GM19035 (cell line): ENCODE results near the gene MRPL43.

Experiments used
- ATAC-seq: cut with Tn5 transposase; IDR thresholded peaks from one replicate; pipeline ENCODE4 v1.9.1; 2021; ENCODE audit not compliant: unreplicated experiment

MRPL43 gene

DNA sequence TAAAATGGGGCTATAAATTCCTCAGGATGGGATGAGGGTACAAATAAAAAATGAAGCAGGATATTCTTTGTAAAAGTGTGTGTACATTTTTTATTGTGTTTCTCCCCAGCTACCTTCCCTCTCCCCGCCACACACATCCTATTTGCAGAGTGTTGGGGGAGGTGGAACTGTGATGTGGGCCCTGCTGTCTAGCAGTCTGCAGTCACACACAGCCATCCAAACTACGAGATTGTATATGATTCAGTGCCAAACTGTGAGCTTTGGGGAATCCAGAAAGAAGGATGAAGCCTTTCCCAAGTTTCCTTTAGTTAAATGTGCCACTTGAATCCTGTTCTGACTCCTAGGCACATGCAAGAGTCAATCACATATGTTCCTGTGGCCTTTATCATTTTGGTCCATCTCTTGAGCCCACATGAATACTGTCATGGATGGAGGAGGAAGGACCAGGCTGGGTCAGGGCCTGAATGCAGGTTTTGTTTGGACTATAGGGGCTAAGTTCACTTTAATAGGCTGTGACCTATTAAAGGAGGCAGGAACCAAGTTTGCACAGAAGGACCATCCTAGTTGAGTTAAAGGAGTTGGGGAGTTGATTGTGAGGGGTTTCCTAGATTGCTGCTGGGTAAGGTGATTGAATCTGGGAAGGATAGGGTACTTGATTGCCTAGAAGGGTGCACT is 19.1 kb downstream of the MRPL43 start:
- ATAC-seq, result no peak

DNA sequence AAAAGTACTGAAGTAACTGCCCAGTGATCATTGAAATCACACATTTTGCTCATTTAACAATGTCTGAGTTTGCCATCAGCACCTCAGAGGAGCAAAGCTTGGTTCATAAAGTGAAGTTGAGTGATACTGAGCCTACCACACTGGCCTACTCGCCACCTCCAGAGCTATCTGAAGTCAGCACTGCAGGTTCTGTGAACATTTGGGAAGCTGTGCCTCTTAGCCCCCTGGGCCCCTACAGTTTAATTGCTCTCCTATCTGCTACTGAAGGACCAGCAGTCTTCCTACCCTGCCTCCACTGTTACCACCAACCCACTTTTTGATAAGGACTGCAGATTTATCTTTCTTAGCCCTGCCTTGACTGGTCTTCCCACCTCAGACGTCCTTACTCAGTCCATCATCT is 20.0 kb downstream of the MRPL43 start:
- ATAC-seq, result no peak

DNA sequence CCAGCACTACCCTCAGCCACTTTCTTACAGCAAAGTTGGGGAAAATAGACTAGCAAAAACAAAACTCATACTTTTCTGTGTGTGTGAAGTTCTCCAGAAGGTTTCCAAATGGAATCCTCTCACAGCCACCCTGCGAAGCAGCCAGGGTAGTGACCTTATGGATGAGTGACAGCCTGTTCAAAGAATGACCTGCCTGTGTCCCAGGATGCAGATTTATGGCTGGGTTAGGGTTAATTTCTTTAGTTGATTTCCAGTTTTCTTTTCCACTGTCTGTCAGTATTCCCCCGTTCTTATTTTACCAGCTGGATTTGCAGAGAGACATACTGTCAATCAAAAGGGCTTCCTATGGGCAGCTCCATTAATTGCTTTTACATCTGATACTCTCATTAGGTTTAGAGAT is 20.4 kb downstream of the MRPL43 start:
- no peak for ATAC-seq

DNA sequence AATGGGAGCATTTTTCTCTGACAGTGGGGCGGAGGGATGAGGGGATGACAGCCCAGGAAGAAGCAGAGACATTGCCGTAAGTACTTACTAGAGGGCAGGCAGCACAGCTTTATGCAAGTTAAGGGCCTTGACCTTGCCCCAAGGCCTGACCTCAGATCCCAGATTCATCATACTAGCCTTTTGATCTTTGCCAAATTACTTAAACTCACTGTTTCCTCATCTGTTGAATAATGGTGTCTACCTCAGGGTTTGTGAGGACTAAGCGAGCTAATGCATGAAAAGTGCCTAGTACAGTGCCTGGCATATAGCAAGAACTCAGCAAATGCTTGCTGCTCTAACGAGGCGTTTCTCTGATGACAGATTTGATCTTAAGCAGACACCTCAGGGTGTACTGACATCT is 21.5 kb downstream of the MRPL43 start:
- ATAC-seq, result no peak

DNA sequence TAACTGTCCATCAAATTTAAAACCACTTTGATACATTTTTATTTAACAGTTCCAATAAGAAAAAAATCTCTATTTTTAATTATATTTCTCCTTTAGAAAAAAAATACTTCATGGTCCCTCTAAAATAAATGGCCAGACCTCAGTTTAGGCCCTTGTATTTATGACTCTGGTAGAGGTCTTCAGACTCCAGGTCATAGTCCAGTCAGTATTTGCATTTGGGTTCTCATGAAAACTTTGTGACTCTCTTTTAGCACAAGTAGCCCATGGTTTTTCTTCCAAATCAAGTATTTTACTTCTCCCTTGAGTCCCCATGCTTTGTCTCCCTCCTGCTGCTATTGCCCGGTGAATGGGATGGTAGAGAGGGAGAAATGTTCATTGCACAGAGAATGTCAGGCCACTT is 23.5 kb downstream of the MRPL43 start:
- ATAC-seq, result no peak

DNA sequence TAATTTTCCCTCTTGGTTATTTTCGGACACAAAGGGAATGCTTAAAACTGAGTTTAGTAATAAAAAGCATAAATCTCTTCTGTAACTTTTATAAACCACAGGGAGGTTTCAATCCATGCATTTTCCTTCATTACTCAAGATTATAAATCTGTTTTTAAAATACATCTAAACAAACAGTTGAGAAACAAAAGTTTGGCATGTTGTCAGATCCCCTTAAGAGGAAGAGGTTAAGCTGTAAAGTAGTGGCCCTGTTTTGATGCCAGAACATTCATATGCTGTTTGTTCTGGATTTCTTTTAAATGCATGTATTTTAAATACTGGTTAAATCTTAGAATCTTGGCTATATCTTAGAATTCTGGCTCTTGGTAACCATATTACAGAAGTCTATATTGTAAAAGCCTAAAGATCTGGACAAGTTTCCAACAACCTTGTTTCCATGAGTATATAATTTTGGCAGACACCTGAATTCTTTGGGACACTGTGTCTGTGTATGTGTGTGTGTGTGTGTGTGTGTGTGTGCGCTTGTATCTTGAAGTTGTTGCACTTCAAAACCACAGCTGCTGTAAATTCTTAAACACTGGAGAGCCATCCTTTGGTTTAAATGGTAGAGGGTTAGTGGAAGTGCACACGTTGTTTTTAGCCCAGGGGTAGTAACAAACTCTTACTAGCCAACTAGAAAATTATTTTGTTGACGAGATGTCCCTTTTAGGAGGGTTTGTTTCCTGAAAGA is 24.8 kb downstream of the MRPL43 start:
- no peak for ATAC-seq

DNA sequence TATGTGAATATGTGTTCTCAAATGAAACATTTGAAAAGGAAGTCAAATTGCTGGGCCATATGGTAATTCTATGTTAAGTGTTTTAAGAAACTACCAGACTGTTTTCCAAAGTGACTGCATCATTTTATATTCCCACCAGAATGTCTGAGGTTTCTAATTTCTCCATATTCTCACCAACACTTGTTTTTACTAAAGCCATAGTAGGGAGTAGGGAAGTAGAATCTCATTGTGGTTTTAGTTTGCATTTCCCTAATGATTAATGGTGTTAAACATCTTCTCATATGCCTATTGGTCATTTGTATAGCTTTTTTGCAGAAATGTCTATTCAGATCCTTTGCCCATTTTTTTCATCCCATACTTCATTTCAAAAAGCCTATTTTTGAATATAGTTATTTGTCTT is 27.0 kb downstream of the MRPL43 start:
- ATAC-seq, result no peak

DNA sequence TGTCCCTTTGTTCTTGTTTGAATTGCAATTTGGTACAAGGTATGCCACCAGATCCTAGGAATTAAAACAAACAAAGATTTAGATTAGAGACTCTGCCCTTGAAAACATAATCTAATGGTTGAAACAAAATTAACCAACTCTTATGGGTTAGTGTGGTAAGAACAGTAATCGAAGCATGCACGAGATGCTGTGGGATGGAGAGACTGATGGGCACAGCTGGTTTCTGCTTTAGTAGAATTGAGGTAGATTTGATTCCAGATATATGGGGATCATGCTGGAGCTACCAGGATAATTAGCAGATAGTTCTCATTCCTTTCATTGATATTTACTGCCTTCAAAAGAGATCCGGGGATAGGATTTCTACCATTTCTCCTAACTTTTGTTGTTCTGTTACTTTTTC is 38.4 kb downstream of the MRPL43 start:
- ATAC-seq, result no peak

DNA sequence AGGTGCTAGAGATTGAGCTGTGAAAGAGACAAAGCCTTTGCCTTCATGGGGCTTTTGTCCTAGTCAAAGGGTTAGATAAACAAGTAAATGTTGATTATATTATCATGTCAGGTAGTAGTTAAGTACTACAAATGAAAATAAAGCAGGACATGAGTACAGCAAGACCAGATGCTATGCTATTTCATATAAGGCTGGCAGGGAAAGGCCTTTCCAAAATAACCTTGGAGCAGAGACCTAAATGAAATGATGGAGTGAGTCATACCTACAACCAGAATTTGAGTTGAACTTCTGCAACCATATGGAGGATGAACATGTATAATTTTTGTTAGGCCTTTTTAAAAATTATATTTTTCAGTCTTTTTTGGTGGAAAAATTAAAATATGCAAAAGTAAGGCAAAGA is 41.5 kb downstream of the MRPL43 start:
- ATAC-seq, result no peak

DNA sequence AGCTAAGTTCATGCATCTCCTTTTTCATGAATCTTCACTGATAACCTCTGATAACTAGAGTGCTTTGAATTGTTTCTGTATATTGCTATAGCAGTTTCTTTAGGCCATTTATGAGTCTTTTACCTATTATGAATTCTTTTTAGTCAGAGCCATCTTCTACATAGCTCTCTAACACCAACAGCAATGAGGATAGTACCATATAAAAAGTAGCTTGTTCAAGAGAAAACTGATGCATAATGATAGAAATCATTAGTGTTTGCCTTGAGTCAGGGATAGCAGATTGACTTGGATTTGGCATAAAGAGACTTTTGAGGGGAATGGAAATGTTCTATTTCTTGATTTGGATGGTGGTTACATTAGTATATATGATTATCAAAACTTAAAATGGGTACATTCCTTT is 43.8 kb downstream of the MRPL43 start:
- ATAC-seq, result no peak

DNA sequence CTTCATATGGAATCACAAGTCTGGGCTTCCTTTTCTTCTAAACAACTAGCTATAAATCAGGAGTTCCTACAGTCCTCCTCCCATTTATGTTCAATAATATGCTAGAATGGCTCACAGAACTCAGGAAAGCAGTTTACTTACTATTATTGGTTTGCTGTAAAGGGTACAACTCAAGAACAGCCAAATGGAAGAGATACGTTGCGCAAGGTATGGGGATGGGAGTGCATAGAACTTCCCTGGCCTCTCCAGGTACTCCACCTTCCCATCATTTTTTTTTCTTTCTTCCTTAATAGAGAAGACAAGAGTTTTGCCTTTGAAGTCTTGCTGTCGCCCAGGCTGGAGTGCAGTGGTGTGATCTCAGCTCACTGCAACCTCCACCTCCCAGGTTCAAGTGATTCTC is 45.1 kb downstream of the MRPL43 start:
- ATAC-seq, result no peak

DNA sequence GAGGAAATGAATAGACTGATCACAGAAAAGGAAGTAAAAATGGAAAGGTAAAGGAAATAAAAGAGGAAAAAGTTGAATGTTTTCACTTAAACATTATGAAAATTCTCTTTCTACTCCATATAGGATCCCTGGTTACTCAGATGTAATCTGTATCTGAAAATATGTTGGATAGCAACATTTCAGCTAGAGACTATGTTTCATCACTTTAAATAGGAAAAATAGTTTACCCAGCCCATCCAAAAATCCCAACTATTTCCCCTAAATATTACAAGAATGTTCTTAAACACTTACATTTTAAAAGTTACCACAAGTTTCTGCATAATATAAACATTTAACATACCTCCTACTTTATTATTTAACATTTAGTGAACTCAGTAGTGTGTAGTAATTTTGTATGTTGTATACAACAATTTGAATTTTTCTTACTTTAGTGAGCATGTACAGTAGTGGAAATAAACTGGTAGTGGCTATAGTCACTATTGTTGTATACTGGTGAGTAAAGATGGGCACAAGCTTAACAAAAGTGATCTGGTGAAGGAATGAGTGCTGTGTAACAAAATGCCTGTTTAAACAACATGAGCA is 47.4 kb downstream of the MRPL43 start:
- no peak for ATAC-seq
